Erythroblast (primary cell): ENCODE measurements around the gene STAC.

Experiments
- GATA1 ChIP-seq: IDR thresholded peaks from 2 replicates; pipeline ENCODE4 v1.6.1; 2011; ENCODE audit warnings: low read depth, mild to moderate bottlenecking, control low read depth, low read length, moderate library complexity
- POLR2A ChIP-seq: IDR thresholded peaks from 2 replicates; pipeline ENCODE4 v1.6.1; 2011; ENCODE audit warnings: mild to moderate bottlenecking, low read length

DNA sequence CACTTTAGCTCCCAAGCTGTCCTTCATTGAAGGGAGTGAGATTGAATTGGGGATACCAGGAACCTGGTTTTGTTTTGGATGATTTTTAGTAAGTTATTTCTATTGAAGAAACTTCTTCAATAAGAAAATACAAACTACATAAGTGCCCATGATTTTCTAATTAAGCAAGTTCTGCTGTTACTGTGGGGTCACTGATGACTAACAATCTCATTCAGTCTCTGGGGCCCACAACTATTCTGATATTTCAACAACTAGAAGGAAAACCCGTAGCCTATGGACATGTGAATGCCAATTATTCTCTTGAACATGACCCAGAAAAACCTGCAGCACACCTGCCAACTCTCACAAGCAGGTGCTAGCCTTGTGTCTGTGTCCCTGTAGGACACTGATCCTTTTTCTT, 199.4 kb downstream of the STAC start:
- TF ChIP-seq POLR2A = no peak
- TF ChIP-seq GATA1 = no peak
